M059J (cell line): ENCODE data around the gene TAPBPL. TPM values are rescaled to one million over a fixed set of nuclear protein-coding genes. Genes with fewer than 3 reads are reported as not detected.
"Not testable (repeated sequence)": the region's sequence is repeated elsewhere in the genome, so short reads cannot be mapped to it uniquely, and the experiment has no call there.

ENCODE experiments used
- DNase-seq: peaks from one replicate; pipeline ENCODE4 v3.0.0-alpha.2; 2012; ENCODE audit warnings: low read depth
- total RNA-seq: library from RNA; depleted of rRNA; stranded (reverse); fragments of >200 nt; shearing (Covaris generic); gene quantifications from 2 replicates; pipeline ENCODE4 v1.2.3, GENCODE V29; 2014; rRNA removed

The TAPBPL gene
- total RNA-seq, result 5.4 and 12.1 TPM in 2 replicates

GRCh38 chr12:6451348-6452244 is at the start of gene TAPBPL:
Gene TAPBPL, plus strand, starts transcription at chr12:6452042. Its CDS starts 207 bp downstream, at chr12:6452249.
- peak; percentile 85 for DNase-seq

GRCh38 chr12:6404390-6404789 is 47.5 kb upstream of the TAPBPL start:
- DNase-seq, result no peak

GRCh38 chr12:6405963-6406362 is 45.9 kb upstream of the TAPBPL start:
- DNase-seq, result no peak

GRCh38 chr12:6407236-6407954 is 44.4 kb upstream of the TAPBPL start:
- no peak for DNase-seq

- DNase-seq, result no peak
Observed at GRCh38 chr12:6416596-6416995, 35.2 kb upstream of the TAPBPL start.

GRCh38 chr12:6418796-6419195 is 33.0 kb upstream of the TAPBPL start:
- no peak for DNase-seq

GRCh38 chr12:6420364-6420763 is 31.5 kb upstream of the TAPBPL start:
- no peak for DNase-seq

GRCh38 chr12:6423267-6424007 is 28.4 kb upstream of the TAPBPL start:
- DNase-seq, result peak; percentile 87

- no peak for DNase-seq
Observed at GRCh38 chr12:6424008-6424347, 27.9 kb upstream of the TAPBPL start.

GRCh38 chr12:6424866-6425265 is 27.0 kb upstream of the TAPBPL start:
- no peak for DNase-seq

- no peak for DNase-seq
Observed at GRCh38 chr12:6425590-6426531, 26.0 kb upstream of the TAPBPL start.

- no peak for DNase-seq
Observed at GRCh38 chr12:6426882-6427671, 24.8 kb upstream of the TAPBPL start.

- DNase-seq, result not testable (repeated sequence)
Observed at GRCh38 chr12:6427796-6428195, 24.0 kb upstream of the TAPBPL start.

- DNase-seq, result no peak
Observed at GRCh38 chr12:6428326-6428725, 23.5 kb upstream of the TAPBPL start.

GRCh38 chr12:6430124-6430989 is 21.5 kb upstream of the TAPBPL start:
- peak; percentile 96 for DNase-seq

GRCh38 chr12:6432991-6433390 is 18.9 kb upstream of the TAPBPL start:
- no peak for DNase-seq

- DNase-seq, result no peak
Observed at GRCh38 chr12:6434205-6435140, 17.4 kb upstream of the TAPBPL start.
